DND-41 (cell line): ENCODE data around the gene ERF.

Source experiments
- ATAC-seq: fragments of 200-7000 bp; cut with Tn5 transposase; 3 replicates; pipeline ENCODE4 v1.9.1; 2021; ENCODE audit warnings: low read depth; ENCODE audit not compliant: insufficient read depth
- DNase-seq: peaks from one replicate; pipeline ENCODE4 v3.0.0-alpha.2; 2020
- H2AFZ ChIP-seq: 2 replicates; pipeline ENCODE4 v1.6.0; 2012; ENCODE audit warnings: low read depth, low read length
- H3K27ac ChIP-seq: 2 replicates; pipeline ENCODE4 v1.5.1; 2012; ENCODE audit warnings: low read length, inconsistent platforms
- H3K27me3 ChIP-seq: fragments of 200-600 bp; sonication (generic); 2 replicates; pipeline ENCODE4 v1.6.0; 2012; ENCODE audit warnings: low read length, mild to moderate bottlenecking, inconsistent platforms; ENCODE audit not compliant: insufficient read depth, poor library complexity
- H3K36me3 ChIP-seq: 2 replicates; pipeline ENCODE4 v1.5.1; 2012; ENCODE audit warnings: low read length, inconsistent platforms; ENCODE audit not compliant: insufficient read depth
- H3K4me1 ChIP-seq: 2 replicates; pipeline ENCODE4 v1.5.1; 2012; ENCODE audit warnings: mild to moderate bottlenecking, low read length; ENCODE audit not compliant: insufficient read depth
- H3K4me2 ChIP-seq: 2 replicates; pipeline ENCODE4 v1.6.0; 2012; ENCODE audit warnings: mild to moderate bottlenecking, moderate library complexity, low read length, inconsistent platforms; ENCODE audit not compliant: insufficient read depth
- H3K4me3 ChIP-seq, 2 experiments: fragments of 200-600 bp in 1 of 2; shearing (Covaris generic) in 1 of 2; 2 replicates each; pipeline ENCODE4 v1.5.1; 2012 to 2016; ENCODE audit warnings: inconsistent platforms in 2 of 2, low read length in 2 of 2, mild to moderate bottlenecking in 2 of 2, low read depth in 1 of 2, moderate library complexity in 1 of 2
- H3K79me2 ChIP-seq: 2 replicates; pipeline ENCODE4 v1.6.0; 2012; ENCODE audit warnings: low read length, inconsistent platforms; ENCODE audit not compliant: insufficient read depth
- H3K9ac ChIP-seq: 2 replicates; pipeline ENCODE4 v1.6.0; 2012; ENCODE audit warnings: low read depth, mild to moderate bottlenecking, inconsistent platforms, low read length, moderate library complexity
- H3K9me3 ChIP-seq: 2 replicates; pipeline ENCODE4 v1.5.1; 2012; ENCODE audit warnings: low read length, moderate library complexity, mild to moderate bottlenecking, inconsistent platforms; ENCODE audit not compliant: insufficient read depth, severe bottlenecking
- H4K20me1 ChIP-seq: 2 replicates; pipeline ENCODE4 v1.6.0; 2012; ENCODE audit warnings: low read length; ENCODE audit not compliant: insufficient read depth
- EZH2 ChIP-seq: IDR thresholded peaks from 3 replicates; pipeline ENCODE4 v1.6.1; 2012; ENCODE audit warnings: borderline replicate concordance, low read depth, mild to moderate bottlenecking, moderate library complexity, low read length, inconsistent platforms; ENCODE audit not compliant: severe bottlenecking
- TF ChIP-seq, protein P1 (sequence below): IDR thresholded peaks from 2 replicates; pipeline ENCODE4 v1.5.1; 2012; ENCODE audit warnings: borderline replicate concordance, low read length, moderate library complexity, mild to moderate bottlenecking; ENCODE audit not compliant: poor library complexity, severe bottlenecking; ENCODE audit errors: extremely low read depth

The ERF gene

DNA sequence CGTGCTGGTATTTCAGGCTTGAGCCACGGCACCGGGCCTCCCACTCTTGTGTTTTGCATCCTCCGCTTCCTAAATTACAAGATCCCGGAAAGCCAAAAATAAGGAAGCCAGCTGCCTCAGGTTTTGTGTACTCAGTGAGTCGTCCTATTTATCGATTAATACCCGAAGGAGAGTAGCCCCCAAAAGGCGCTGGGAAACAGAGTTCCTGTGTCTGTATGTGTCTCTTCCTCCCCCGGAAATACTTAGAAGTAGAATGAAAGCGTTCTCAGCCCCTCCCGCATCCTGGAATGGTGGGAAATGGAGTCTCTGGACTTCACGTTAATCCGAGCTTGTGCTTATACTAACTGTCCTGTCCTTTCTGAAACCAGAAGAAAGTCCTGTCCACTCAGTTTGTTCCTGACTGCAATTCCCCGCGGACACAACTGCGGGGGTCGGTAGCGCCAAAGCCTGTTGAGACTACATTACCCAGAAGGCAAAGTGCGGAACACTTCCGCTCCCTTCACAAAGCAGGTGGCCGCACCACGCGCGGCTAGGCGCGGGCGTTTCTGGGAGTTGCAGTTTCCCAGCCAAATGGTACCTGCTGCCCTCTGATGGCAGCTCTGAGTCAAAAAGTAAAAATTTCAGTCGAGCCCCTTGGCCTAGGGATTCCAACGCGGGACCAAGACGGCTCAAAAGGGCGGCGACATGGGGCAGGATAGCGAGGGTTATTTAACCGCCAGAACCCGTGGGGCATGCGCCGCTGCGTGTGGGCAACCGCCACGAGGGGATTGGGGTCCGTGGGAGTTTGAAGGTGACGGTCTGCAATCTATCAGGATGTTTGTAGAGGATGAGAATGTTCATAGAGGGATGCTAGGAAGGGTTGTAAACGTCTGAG is 10.3 kb downstream of the ERF start:
- H3K27ac ChIP-seq: peak overlapping the region; percentile 94
- H3K4me3 ChIP-seq: peak overlapping the region; percentile 65 to 70

DNA sequence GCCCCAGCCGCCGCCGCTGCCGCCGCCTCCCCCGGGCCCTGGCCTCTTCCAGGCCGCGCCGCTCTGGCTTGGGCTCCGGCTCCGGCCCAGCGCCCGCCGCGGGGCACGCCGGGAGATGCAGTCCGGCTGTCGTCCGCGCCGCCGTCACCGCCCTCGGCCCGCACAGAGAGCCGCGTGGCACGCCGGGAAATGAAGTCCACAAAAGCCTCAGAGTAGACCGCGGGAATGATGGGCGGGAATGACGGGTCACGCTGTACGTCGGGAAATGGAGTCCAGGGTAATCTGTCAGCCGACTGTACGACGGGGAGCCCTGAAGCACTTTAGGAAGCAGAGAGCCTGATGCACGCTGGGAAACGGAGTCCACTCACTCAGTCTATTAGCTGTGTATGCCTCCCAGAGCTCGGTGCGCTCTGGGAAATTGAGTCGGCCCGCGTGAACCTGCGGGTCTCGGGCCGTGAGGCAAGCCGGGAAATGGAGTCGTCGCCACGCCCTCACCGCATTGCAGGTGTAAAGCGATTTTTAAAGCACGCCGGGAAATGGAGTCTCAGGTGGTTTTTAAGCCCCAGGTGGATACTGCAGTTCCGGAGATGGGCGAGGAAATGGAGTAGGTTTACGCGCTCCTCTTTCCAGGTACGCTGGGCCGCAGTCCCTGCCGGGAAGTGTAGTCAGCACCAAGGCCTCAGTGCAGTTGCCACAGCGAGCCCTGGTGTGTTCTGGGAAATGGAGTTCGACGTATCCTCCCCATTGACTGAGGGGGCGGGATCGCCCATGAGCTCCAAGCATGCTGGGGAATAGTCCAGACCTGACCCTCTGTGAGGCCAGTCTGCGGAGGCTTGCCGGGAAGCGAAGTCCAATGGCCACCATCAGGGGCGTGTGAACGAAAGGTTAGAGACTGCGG is 12.2 kb downstream of the ERF start, which contains the start of gene GSK3A:
Gene GSK3A, minus strand, starts transcription at position 91 of the 898 bp plus-strand sequence. CDS start 137 bp downstream, outside the sequence.
- peak within 1 kb of the TSS; percentile 94 for H3K27ac ChIP-seq
- no peaks in the 10 kb centered on the region for H3K9me3 ChIP-seq
- peak within 1 kb of the TSS; percentile 70 to 85 for H3K4me3 ChIP-seq
- H3K4me1 ChIP-seq: peaks cover 44% of the 10 kb centered on the region
- peaks cover 29% of the 10 kb centered on the region for H3K36me3 ChIP-seq
- ATAC-seq (peak; percentile 80), DNase-seq (peak; percentile 97)
- no peak for TF ChIP-seq EZH2
- TF ChIP-seq, protein P1, sequence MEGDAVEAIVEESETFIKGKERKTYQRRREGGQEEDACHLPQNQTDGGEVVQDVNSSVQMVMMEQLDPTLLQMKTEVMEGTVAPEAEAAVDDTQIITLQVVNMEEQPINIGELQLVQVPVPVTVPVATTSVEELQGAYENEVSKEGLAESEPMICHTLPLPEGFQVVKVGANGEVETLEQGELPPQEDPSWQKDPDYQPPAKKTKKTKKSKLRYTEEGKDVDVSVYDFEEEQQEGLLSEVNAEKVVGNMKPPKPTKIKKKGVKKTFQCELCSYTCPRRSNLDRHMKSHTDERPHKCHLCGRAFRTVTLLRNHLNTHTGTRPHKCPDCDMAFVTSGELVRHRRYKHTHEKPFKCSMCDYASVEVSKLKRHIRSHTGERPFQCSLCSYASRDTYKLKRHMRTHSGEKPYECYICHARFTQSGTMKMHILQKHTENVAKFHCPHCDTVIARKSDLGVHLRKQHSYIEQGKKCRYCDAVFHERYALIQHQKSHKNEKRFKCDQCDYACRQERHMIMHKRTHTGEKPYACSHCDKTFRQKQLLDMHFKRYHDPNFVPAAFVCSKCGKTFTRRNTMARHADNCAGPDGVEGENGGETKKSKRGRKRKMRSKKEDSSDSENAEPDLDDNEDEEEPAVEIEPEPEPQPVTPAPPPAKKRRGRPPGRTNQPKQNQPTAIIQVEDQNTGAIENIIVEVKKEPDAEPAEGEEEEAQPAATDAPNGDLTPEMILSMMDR: no peak
- peaks cover 22% of the 10 kb centered on the region; the same call in 1 of the 2 replicates for H4K20me1 ChIP-seq
- H3K79me2 ChIP-seq: peaks cover 51% of the 10 kb centered on the region
- H3K27me3 ChIP-seq: no peaks in the 10 kb centered on the region
- peak within 1 kb of the TSS; percentile 81 for H2AFZ ChIP-seq
- peak within 1 kb of the TSS; percentile 82 for H3K9ac ChIP-seq
- peak within 1 kb of the TSS; percentile 97 for H3K4me2 ChIP-seq

More for the DNA sequence above, 10.3 kb downstream of the ERF start:
- H3K79me2 ChIP-seq: peaks cover 36% of the 10 kb centered on the region
- H3K4me1 ChIP-seq: peaks cover 38% of the 10 kb centered on the region
- H3K9me3 ChIP-seq: no peaks in the 10 kb centered on the region
- DNase-seq (peak; percentile 95), ATAC-seq (peak; percentile 50)
- no peak for TF ChIP-seq EZH2
- TF ChIP-seq, protein P1: peak; percentile 79
- peaks cover 17% of the 10 kb centered on the region; the same call in 1 of the 2 replicates for H4K20me1 ChIP-seq
- H2AFZ ChIP-seq: peak overlapping the region; percentile 74
- H3K27me3 ChIP-seq: no peaks in the 10 kb centered on the region
- peak overlapping the region; percentile 82 for H3K9ac ChIP-seq
- peaks cover 24% of the 10 kb centered on the region for H3K36me3 ChIP-seq
- H3K4me2 ChIP-seq: peak overlapping the region; percentile 97

DNA sequence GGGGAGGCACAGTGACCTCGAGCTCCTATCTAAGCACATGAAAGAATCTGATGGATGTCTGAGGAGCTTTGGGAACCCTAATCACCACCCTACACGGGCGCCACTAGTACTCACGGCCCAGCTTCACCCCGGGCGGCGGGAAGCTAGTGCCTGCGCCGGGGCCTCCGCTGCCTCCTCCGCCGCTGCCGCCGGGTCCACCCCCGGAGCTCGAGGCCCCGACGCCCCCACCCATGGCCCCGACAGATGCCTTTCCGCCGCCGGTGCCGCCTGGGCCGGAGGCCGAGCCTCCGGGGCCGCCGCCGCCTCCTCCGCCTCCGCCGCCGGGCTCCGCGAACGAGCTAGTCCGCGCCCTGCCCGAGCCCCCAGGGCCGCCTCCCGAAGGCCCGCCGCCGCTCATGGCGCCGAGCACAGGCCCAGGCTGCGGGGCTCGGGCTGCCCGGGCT is 12.8 kb downstream of the ERF start:
- peak overlapping the region; percentile 56; the same call in 1 of the 2 replicates for H2AFZ ChIP-seq

More for the DNA sequence above, 12.8 kb downstream of the ERF start:
- H3K36me3 ChIP-seq: peaks cover 30% of the 10 kb centered on the region
- H3K79me2 ChIP-seq: peaks cover 51% of the 10 kb centered on the region
- ATAC-seq (no peak), DNase-seq (no peak)
- peak overlapping the region; percentile 94 for H3K27ac ChIP-seq
- H3K4me2 ChIP-seq: peak overlapping the region; percentile 97
- peaks cover 44% of the 10 kb centered on the region for H3K4me1 ChIP-seq
- no peaks in the 10 kb centered on the region for H3K27me3 ChIP-seq
- TF ChIP-seq, protein P1: no peak
- TF ChIP-seq EZH2: no peak
- peak overlapping the region; percentile 70 to 85 for H3K4me3 ChIP-seq
- peaks cover 22% of the 10 kb centered on the region; the same call in 1 of the 2 replicates for H4K20me1 ChIP-seq
- H3K9me3 ChIP-seq: no peaks in the 10 kb centered on the region
- peak overlapping the region; percentile 82 for H3K9ac ChIP-seq
